HCT116 (cell line): ENCODE data around the gene ZNF581.

Experiments
- CEBPB ChIP-seq: IDR thresholded peaks from 2 replicates; pipeline ENCODE4 v1.6.1; 2012; ENCODE audit warnings: low read depth
- EGR1 ChIP-seq: IDR thresholded peaks from 2 replicates; pipeline ENCODE4 v1.6.1; 2012; ENCODE audit warnings: low read depth
- EZH2 ChIP-seq: fragments of 200-600 bp; sonication (generic); IDR thresholded peaks from 2 replicates; pipeline ENCODE4 v1.6.1; 2017; ENCODE audit warnings: antibody characterized with exemption, mixed run types
- EZH2phosphoT487 ChIP-seq: fragments of 200-600 bp; IDR thresholded peaks from 2 replicates; pipeline ENCODE4 v1.6.1; 2018; ENCODE audit warnings: antibody characterized with exemption, borderline replicate concordance
- FOSL1 ChIP-seq: IDR thresholded peaks from 2 replicates; pipeline ENCODE4 v1.6.1; 2012; ENCODE audit warnings: low read depth
- POLR2A ChIP-seq: IDR thresholded peaks from 2 replicates; pipeline ENCODE4 v1.7.0; 2011; ENCODE audit warnings: borderline replicate concordance; ENCODE audit not compliant: insufficient read depth, insufficient read length; ENCODE audit errors: extremely low read depth
- POLR2AphosphoS5 ChIP-seq: IDR thresholded peaks from 2 replicates; pipeline ENCODE4 v1.6.1; 2011; ENCODE audit warnings: mild to moderate bottlenecking, low read depth, low read length, moderate library complexity
- RAD21 ChIP-seq: IDR thresholded peaks from 2 replicates; pipeline ENCODE4 v1.6.1; 2012; ENCODE audit warnings: low read depth, mild to moderate bottlenecking
- SP1 ChIP-seq: IDR thresholded peaks from 2 replicates; pipeline ENCODE4 v1.6.1; 2012; ENCODE audit warnings: low read depth
- TCF7L2 ChIP-seq: IDR thresholded peaks from 2 replicates; pipeline ENCODE4 v1.7.0; 2011; ENCODE audit warnings: borderline replicate concordance, inconsistent platforms; ENCODE audit not compliant: insufficient read depth, insufficient read length; ENCODE audit errors: extremely low read depth
- YY1 ChIP-seq: IDR thresholded peaks from 2 replicates; pipeline ENCODE4 v1.6.1; 2011; ENCODE audit warnings: low read length, low read depth, moderate library complexity, mild to moderate bottlenecking; ENCODE audit not compliant: insufficient replicate concordance; ENCODE audit errors: extremely low read depth
- ZNF274 ChIP-seq: fragments of 200-500 bp; sonication (Bioruptor generic); IDR thresholded peaks from 2 replicates; pipeline ENCODE4 v1.6.1; 2014; ENCODE audit warnings: mild to moderate bottlenecking, low read depth, low read length, inconsistent platforms
- TF ChIP-seq, protein P1 (sequence below), 3 experiments: fragments of 200-600 bp in 1 of 3; sonication (generic) in 1 of 3; IDR thresholded peaks in 2 of 3; conservative IDR thresholded peaks in 1 of 3; 2 replicates each; pipeline ENCODE4 v1.5.1; 2012 to 2017; ENCODE audit warnings: low read depth in 2 of 3, low read length in 2 of 3, antibody characterized with exemption in 1 of 3, borderline replicate concordance in 1 of 3, control low read depth in 1 of 3, mild to moderate bottlenecking in 1 of 3, mixed read lengths in 1 of 3, mixed run types in 1 of 3, moderate library complexity in 1 of 3; ENCODE audit not compliant: insufficient read depth in 1 of 3
- TF ChIP-seq, protein P2 (sequence below): IDR thresholded peaks from 2 replicates; pipeline ENCODE4 v1.6.1; 2011; ENCODE audit warnings: mild to moderate bottlenecking, low read length, moderate library complexity; ENCODE audit not compliant: insufficient replicate concordance; ENCODE audit errors: extremely low read depth

DNA sequence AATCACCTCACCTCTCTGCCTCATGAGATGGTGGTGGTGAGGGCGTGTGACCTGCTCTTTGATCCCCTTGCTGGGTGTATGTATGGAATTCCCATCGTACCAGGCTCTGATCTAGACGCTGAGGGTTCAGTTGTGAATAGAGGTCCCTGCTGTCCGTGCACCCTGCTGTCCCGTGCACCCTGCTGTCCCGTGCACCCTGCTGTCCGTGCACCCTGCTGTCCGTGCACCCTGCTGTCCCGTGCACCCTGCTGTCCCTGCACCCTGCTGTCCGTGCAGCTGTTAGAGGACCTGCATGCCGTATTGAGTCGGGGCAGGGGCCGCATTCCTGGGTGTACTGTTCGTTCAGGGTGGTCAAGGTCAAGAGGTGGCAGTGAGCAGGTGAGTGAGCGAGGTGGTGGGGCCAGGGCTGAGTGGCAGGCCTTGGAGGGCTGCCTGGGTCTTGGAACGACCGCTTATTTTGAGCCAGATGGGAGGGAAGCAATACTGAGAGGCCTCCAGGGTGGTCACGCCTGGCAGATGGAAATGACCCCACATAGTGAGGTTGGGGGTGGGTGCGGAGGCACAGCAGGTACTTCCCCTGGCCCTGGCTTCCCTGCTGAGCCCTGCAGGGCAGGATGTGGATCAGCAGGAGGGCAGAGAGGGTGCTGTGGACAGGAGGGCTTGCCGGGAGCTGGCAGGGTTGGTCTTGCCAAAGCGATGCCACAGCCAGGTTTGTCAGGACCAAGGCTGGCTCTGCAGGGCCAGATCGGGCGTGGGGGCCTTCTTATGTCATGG lies 27.0 kb downstream of the ZNF581 start:
- TF ChIP-seq, protein P1, sequence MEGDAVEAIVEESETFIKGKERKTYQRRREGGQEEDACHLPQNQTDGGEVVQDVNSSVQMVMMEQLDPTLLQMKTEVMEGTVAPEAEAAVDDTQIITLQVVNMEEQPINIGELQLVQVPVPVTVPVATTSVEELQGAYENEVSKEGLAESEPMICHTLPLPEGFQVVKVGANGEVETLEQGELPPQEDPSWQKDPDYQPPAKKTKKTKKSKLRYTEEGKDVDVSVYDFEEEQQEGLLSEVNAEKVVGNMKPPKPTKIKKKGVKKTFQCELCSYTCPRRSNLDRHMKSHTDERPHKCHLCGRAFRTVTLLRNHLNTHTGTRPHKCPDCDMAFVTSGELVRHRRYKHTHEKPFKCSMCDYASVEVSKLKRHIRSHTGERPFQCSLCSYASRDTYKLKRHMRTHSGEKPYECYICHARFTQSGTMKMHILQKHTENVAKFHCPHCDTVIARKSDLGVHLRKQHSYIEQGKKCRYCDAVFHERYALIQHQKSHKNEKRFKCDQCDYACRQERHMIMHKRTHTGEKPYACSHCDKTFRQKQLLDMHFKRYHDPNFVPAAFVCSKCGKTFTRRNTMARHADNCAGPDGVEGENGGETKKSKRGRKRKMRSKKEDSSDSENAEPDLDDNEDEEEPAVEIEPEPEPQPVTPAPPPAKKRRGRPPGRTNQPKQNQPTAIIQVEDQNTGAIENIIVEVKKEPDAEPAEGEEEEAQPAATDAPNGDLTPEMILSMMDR (IDR thresholded peaks at IDR 0.05 in 2 of 3, conservative IDR thresholded peaks at IDR 0.05 in 1 of 3; ENCODE audit: borderline replicate concordance in 1 of 3, insufficient read depth in 1 of 3, low read depth in 2 of 3, low read length in 2 of 3): no peak
- TF ChIP-seq EZH2 (no peak), CEBPB (no peak), YY1 (no peak), RAD21 (no peak), POLR2AphosphoS5 (no peak), ZNF274 (no peak), TCF7L2 (no peak), POLR2A (no peak), EGR1 (no peak), FOSL1 (no peak), EZH2phosphoT487 (no peak), SP1 (no peak)
- TF ChIP-seq, protein P2, sequence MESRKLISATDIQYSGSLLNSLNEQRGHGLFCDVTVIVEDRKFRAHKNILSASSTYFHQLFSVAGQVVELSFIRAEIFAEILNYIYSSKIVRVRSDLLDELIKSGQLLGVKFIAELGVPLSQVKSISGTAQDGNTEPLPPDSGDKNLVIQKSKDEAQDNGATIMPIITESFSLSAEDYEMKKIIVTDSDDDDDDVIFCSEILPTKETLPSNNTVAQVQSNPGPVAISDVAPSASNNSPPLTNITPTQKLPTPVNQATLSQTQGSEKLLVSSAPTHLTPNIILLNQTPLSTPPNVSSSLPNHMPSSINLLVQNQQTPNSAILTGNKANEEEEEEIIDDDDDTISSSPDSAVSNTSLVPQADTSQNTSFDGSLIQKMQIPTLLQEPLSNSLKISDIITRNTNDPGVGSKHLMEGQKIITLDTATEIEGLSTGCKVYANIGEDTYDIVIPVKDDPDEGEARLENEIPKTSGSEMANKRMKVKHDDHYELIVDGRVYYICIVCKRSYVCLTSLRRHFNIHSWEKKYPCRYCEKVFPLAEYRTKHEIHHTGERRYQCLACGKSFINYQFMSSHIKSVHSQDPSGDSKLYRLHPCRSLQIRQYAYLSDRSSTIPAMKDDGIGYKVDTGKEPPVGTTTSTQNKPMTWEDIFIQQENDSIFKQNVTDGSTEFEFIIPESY: no peak
